ENCODE measurements around the gene STRIT1.
"Not testable (repeated sequence)": the region's sequence is repeated elsewhere in the genome, so short reads cannot be mapped to it uniquely, and the experiment has no call there.

STRIT1 gene

GRCh38 chr3:155262855-155263254 is 30.6 kb downstream of the STRIT1 start:
- not testable (repeated sequence) for ATAC-seq

- ATAC-seq, result no peak
These were observed 31.2 kb downstream of the STRIT1 start for GRCh38 chr3:155262295-155262694.

- no peak for ATAC-seq
These were observed 39.0 kb downstream of the STRIT1 start for GRCh38 chr3:155254445-155254844.

- no peak for ATAC-seq
These were observed 40.9 kb downstream of the STRIT1 start for GRCh38 chr3:155252535-155252934.

GRCh38 chr3:155252021-155252420 is 41.5 kb downstream of the STRIT1 start:
- no peak for ATAC-seq

GRCh38 chr3:155248531-155249187 is 44.8 kb downstream of the STRIT1 start:
- no peak for ATAC-seq

GRCh38 chr3:155244699-155245098 is 48.8 kb downstream of the STRIT1 start:
- no peak for ATAC-seq

- ATAC-seq, result no peak
These were observed 49.3 kb downstream of the STRIT1 start for GRCh38 chr3:155244216-155244615.

- ATAC-seq, result no peak
These were observed 50.0 kb downstream of the STRIT1 start for GRCh38 chr3:155243512-155243921.

GRCh38 chr3:155242342-155242741 is 51.1 kb downstream of the STRIT1 start:
- ATAC-seq, result no peak

- ATAC-seq, result no peak
These were observed 51.9 kb downstream of the STRIT1 start for GRCh38 chr3:155241579-155241978.

Data from activated CD4-positive, CD25-positive, alpha-beta regulatory T cell treated with anti-CD3 and anti-CD28 coated beads, Interleukin-2, amount 50 U/mL, for 24 hours (primary cell).